ENCODE data around the gene TAF5.
"Not testable (repeated sequence)": the region's sequence is repeated elsewhere in the genome, so short reads cannot be mapped to it uniquely, and the experiment has no call there.

TAF5 gene

DNA sequence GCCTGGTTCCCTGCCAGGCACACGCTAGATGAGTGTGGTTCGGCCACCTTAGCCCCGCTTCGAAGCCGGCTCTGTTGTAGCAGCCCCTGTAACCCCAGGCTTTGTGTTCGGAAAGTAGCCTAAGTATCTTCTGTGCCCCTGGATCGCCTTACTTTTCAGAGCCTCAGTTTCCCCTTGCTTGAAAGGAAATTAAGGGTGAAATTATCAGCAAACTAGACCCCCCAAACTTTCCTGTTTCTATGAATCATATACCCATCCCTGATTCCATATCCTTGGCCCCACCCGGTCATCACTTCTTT is 29.0 kb downstream of the TAF5 start:
- TF ChIP-seq Cebpa-rat (IDR thresholded peaks at IDR 0.05): no peak
- peaks cover 47% of the 10 kb centered on the region for H3K4me1 ChIP-seq
- peak overlapping the region; percentile 82 for H3K9ac ChIP-seq
- peaks cover 58% of the 10 kb centered on the region for H3K36me3 ChIP-seq
- peak overlapping the region; percentile 77 for H3K4me3 ChIP-seq
- no peaks in the 10 kb centered on the region for H3K27me3 ChIP-seq
- peak overlapping the region; percentile 79 for H3K4me2 ChIP-seq
- H3K9me3 ChIP-seq: no peaks in the 10 kb centered on the region
- peaks cover 42% of the 10 kb centered on the region; the same call in 1 of the 2 replicates for H4K20me1 ChIP-seq
- peak overlapping the region; percentile 86 for H3K27ac ChIP-seq

DNA sequence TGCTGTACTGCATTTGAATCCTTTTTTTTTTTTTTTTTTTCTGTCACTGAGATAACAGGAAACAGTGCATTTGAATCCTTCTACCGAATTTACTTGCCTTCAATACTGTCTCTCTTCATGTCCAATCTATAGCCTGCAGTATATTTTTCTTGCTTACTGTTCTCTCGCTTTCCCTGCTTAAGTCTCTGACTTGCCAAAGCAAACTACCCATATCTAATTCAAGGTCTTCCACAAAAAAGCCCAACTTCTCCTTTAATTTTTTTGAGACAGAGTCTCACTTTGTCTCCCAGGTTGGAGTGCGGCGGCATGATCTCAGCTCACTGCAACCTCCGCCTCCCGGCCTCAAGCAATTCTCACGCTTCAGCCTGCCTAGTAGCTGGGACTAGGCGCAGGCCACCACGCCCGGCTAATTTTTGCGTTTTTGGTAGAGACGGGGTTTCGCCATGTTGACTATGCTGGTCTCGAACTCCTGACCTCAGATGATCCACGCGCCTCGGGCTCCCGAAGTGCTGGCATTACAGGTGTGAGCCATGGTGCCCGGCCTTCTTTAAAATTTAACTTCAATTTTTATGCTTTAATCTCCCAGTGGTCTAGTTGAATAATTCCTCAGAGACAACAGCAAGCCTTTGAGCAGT is 29.5 kb downstream of the TAF5 start:
- peaks cover 47% of the 10 kb centered on the region for H3K4me1 ChIP-seq
- H3K27me3 ChIP-seq: no peaks in the 10 kb centered on the region
- H3K36me3 ChIP-seq: peaks cover 59% of the 10 kb centered on the region
- no peak for TF ChIP-seq Cebpa-rat (IDR thresholded peaks at IDR 0.05)
- peaks cover 38% of the 10 kb centered on the region; the same call in 1 of the 2 replicates for H4K20me1 ChIP-seq
- peak overlapping the region; percentile 79 for H3K4me2 ChIP-seq
- H3K9me3 ChIP-seq: no peaks in the 10 kb centered on the region
- H3K9ac ChIP-seq: peak overlapping the region; percentile 82
- H3K4me3 ChIP-seq: peak overlapping the region; percentile 77
- peak overlapping the region; percentile 86 for H3K27ac ChIP-seq

DNA sequence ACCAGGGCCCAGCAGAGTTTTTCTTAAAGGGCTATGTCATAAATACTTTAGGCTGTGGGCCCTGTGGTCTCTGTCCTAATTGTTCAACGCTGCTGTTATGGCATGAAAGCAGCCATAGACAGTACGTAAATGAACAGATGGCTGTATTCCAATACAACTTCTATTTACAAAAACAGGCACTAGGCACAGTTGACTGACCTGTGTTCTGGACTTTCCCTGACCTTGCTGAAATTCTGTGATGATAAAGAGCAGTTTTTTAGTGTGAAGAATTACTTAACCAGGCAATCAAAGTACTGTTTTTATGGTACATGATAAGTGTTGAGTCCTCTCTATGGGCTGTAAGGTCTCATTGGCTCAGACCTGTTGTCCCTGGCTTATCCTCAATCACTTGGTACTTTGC is 45.8 kb downstream of the TAF5 start:
- H3K27me3 ChIP-seq: no peaks in the 10 kb centered on the region
- H3K4me1 ChIP-seq: no peaks in the 10 kb centered on the region
- no peak for TF ChIP-seq Cebpa-rat (IDR thresholded peaks at IDR 0.05)
- no peaks in the 10 kb centered on the region for H3K9me3 ChIP-seq
- no peak overlapping the region for H3K9ac ChIP-seq
- H4K20me1 ChIP-seq: peaks cover 49% of the 10 kb centered on the region
- no peak overlapping the region for H3K4me2 ChIP-seq
- peaks cover 99% of the 10 kb centered on the region for H3K36me3 ChIP-seq
- no peak overlapping the region for H3K27ac ChIP-seq
- no peak overlapping the region for H3K4me3 ChIP-seq

DNA sequence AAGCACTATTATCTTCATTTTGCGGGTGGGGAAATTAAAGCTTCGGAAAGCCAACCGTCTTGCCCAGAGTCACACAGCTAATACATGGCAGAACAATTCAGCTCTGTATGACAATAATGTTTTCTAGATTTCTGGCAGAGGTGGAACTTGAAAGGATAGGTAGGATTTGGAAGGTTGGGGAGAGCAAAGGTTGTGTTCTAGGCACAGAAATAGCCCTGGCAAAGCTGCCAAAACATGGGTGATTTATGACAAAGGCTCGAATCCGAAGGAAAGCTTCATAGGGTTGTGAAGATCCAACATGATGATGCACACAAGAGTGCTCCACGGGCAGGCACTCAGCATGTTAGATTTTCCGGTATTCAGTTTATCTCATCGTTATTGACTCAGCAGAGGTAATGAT is 47.8 kb downstream of the TAF5 start:
- Histone ChIP-seq H3K4me2 (no peak overlapping the region), H3K4me3 (no peak overlapping the region), H3K4me1 (no peaks in the 10 kb centered on the region), H3K27me3 (no peaks in the 10 kb centered on the region), H4K20me1 (peaks cover 50% of the 10 kb centered on the region), H3K27ac (no peak overlapping the region), H3K9me3 (no peaks in the 10 kb centered on the region), H3K36me3 (peaks cover 100% of the 10 kb centered on the region), H3K9ac (no peak overlapping the region; the same call in 1 of the 2 replicates)
- TF ChIP-seq Cebpa-rat (IDR thresholded peaks at IDR 0.05): no peak

DNA sequence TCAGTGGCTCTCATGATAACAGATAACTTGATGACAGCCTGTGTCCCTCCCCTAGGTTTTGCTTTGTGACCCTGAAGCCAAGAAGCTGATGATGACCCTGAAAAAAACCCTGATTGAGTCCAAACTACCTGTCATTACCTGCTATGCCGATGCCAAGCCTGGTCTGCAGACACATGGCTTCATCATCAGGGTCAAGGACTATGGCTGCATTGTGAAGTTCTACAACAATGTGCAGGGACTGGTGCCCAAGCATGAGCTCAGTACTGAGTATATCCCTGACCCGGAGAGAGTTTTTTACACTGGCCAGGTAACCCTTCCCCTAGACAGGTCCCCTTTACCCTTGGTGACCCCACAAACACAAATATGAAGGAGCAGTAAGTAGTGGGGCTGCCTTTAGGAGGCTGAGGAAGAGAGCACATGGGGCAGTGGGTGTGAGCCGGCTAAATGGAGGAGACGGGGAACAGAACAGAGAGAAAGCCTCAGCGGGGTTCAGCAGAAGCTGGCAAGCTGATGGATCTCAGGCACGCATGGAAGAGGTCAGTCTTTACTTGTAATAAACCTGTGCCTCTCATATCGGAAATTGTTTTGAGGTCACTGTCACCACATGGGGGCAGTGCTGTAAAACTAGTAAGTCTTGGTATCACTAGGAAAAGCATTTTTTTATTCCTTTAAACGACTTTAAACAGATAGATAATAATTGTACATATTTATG is 48.8 kb downstream of the TAF5 start:
- no peaks in the 10 kb centered on the region for H3K9me3 ChIP-seq
- no peak overlapping the region for H3K4me2 ChIP-seq
- peaks cover 50% of the 10 kb centered on the region for H4K20me1 ChIP-seq
- no peaks in the 10 kb centered on the region for H3K27me3 ChIP-seq
- no peak overlapping the region for H3K9ac ChIP-seq
- H3K36me3 ChIP-seq: peaks cover 100% of the 10 kb centered on the region
- no peak overlapping the region for H3K4me3 ChIP-seq
- no peaks in the 10 kb centered on the region for H3K4me1 ChIP-seq
- TF ChIP-seq Cebpa-rat (IDR thresholded peaks at IDR 0.05): no peak
- no peak overlapping the region for H3K27ac ChIP-seq

DNA sequence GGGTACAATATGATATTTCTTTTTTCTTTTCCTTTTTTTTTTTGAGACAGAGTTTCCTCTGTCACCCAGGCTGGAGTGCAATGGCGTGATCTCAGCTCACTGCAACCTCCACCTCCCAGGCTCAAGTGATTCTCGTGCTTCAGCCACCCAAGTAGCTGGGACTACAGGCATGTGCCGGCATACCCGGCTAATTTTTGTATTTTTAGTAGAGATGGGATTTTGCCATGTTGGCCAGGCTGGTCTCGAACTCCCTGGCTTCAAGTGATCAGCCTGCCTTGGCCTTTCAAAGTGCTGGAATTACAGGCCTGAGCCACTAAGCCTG is 49.3 kb downstream of the TAF5 start:
- H3K27ac ChIP-seq, H3K4me1 ChIP-seq, H3K9ac ChIP-seq, H3K4me3 ChIP-seq, H3K9me3 ChIP-seq, H3K4me2 ChIP-seq, H3K27me3 ChIP-seq: not testable (repeated sequence)
- peaks cover 50% of the 10 kb centered on the region for H4K20me1 ChIP-seq
- H3K36me3 ChIP-seq: peaks cover 100% of the 10 kb centered on the region

DNA sequence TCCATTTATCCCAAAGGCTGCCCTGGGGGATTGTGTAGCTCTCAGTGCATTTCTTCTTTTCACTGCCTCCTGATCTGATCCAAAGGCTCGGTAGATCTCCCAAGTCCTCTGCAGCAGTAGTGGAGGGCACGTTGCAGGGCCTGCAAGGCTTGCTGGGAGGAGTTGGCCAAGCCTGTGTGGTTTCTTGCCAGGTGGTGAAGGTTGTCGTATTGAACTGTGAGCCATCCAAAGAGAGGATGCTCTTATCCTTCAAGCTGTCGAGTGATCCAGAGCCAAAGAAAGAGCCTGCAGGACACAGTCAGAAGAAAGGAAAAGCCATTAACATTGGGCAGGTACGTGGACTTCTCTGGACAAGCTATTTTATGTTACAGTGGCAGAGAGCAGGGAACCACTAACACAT is 49.8 kb downstream of the TAF5 start:
- H3K4me2 ChIP-seq: no peak overlapping the region
- no peak overlapping the region for H3K27ac ChIP-seq
- H3K36me3 ChIP-seq: peaks cover 100% of the 10 kb centered on the region
- no peaks in the 10 kb centered on the region for H3K27me3 ChIP-seq
- no peak overlapping the region for H3K9ac ChIP-seq
- no peak for TF ChIP-seq Cebpa-rat (IDR thresholded peaks at IDR 0.05)
- no peak overlapping the region for H3K4me3 ChIP-seq
- peaks cover 49% of the 10 kb centered on the region for H4K20me1 ChIP-seq
- no peaks in the 10 kb centered on the region for H3K9me3 ChIP-seq
- no peaks in the 10 kb centered on the region for H3K4me1 ChIP-seq

DNA sequence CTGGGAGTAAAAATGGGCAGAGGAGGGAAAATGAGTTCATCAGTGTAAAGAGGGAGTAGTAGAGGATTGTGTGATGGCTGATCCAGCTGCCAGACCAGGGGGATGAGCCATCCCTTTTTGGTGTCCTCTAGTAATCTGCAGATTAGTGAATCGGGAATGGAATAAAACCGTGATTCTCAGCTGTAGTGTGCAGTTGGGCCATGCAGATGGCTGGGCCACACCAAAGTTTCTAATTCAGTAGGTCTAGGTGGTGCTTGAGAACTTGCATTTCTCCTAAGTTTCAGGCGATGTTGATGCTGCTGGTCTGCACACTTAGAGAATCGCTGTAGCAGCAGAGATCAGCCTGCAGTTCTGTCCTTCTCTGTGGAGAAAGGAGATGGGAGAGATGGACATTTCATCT is 51.3 kb downstream of the TAF5 start:
- H3K36me3 ChIP-seq: peaks cover 100% of the 10 kb centered on the region
- H3K27ac ChIP-seq: no peak overlapping the region
- no peak for TF ChIP-seq Cebpa-rat (IDR thresholded peaks at IDR 0.05)
- no peak overlapping the region for H3K9ac ChIP-seq
- H3K27me3 ChIP-seq: no peaks in the 10 kb centered on the region
- no peaks in the 10 kb centered on the region for H3K9me3 ChIP-seq
- H3K4me3 ChIP-seq: no peak overlapping the region
- H3K4me1 ChIP-seq: no peaks in the 10 kb centered on the region
- peaks cover 48% of the 10 kb centered on the region for H4K20me1 ChIP-seq
- H3K4me2 ChIP-seq: no peak overlapping the region

DNA sequence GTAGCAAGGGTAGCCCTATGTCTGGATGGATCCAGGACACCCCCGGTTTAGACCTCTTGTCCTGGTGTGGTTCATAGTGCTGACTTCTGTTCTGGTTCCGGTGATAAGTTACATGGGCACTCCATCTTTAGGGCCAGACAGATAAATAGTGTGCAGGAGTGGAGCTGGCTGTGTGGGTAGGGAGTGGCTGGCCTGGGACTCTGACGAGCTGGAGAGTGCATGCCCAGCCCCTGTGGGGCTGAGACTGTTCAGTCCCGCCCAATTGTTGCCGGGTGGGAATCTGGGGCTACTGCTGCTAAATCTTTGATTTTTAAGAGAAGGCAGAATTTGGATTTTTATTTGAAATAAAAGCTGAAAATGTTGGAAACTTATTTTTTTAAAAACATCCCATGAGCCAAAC is 56.0 kb downstream of the TAF5 start:
- Histone ChIP-seq H3K36me3 (peaks cover 99% of the 10 kb centered on the region), H4K20me1 (peaks cover 14% of the 10 kb centered on the region), H3K9ac (no peak overlapping the region), H3K4me2 (no peak overlapping the region), H3K27me3 (no peaks in the 10 kb centered on the region), H3K4me3 (no peak overlapping the region), H3K27ac (no peak overlapping the region), H3K4me1 (peaks cover 12% of the 10 kb centered on the region), H3K9me3 (no peaks in the 10 kb centered on the region)
- TF ChIP-seq Cebpa-rat (IDR thresholded peaks at IDR 0.05): no peak

DNA sequence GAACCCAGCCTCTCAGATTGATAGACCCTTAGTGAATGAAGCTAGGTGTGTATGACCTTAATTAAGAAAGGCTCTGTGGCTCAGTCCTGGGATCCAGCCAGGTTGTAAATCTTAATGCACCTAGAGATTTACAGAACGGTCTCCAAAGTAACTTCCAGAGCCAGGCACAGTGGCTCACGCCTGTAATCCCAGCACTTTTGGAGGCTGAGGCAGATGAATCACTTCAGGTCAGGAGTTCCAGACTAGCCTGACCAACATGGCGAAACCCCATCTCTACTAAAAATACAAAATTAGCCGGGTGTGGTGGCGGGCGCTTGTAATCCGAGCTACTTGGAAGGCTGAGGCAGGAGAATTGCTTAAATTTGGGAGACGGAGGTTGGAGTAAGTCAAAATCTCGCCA is 60.1 kb downstream of the TAF5 start:
- peak overlapping the region; percentile 75 for H3K4me2 ChIP-seq
- no peak overlapping the region for H3K4me3 ChIP-seq
- no peaks in the 10 kb centered on the region for H3K27me3 ChIP-seq
- TF ChIP-seq Cebpa-rat (IDR thresholded peaks at IDR 0.05): no peak
- H3K9ac ChIP-seq: no peak overlapping the region
- H3K36me3 ChIP-seq: peaks cover 89% of the 10 kb centered on the region
- H4K20me1 ChIP-seq: peaks cover 9% of the 10 kb centered on the region; the same call in 1 of the 2 replicates
- H3K4me1 ChIP-seq: peaks cover 40% of the 10 kb centered on the region
- no peak overlapping the region for H3K27ac ChIP-seq
- no peaks in the 10 kb centered on the region for H3K9me3 ChIP-seq
